SU-DHL-6 (cell line): Measurements from ENCODE around the gene RETN.

Source experiments
- EZH2phosphoT487 ChIP-seq: fragments of 200-600 bp; sonication (generic), shearing (Covaris generic); conservative IDR thresholded peaks from 2 replicates; pipeline ENCODE4 v1.6.1; 2018; ENCODE audit warnings: mild to moderate bottlenecking, antibody characterized with exemption, low read length, moderate library complexity, mixed read lengths
- TF ChIP-seq, protein P1 (sequence below): fragments of 200-600 bp; sonication (generic); IDR thresholded peaks from one replicate; pipeline ENCODE4 v1.5.1; 2017; ENCODE audit warnings: antibody characterized with exemption, mild to moderate bottlenecking, low read length, moderate library complexity; ENCODE audit not compliant: insufficient read depth, poor library complexity, severe bottlenecking

DNA sequence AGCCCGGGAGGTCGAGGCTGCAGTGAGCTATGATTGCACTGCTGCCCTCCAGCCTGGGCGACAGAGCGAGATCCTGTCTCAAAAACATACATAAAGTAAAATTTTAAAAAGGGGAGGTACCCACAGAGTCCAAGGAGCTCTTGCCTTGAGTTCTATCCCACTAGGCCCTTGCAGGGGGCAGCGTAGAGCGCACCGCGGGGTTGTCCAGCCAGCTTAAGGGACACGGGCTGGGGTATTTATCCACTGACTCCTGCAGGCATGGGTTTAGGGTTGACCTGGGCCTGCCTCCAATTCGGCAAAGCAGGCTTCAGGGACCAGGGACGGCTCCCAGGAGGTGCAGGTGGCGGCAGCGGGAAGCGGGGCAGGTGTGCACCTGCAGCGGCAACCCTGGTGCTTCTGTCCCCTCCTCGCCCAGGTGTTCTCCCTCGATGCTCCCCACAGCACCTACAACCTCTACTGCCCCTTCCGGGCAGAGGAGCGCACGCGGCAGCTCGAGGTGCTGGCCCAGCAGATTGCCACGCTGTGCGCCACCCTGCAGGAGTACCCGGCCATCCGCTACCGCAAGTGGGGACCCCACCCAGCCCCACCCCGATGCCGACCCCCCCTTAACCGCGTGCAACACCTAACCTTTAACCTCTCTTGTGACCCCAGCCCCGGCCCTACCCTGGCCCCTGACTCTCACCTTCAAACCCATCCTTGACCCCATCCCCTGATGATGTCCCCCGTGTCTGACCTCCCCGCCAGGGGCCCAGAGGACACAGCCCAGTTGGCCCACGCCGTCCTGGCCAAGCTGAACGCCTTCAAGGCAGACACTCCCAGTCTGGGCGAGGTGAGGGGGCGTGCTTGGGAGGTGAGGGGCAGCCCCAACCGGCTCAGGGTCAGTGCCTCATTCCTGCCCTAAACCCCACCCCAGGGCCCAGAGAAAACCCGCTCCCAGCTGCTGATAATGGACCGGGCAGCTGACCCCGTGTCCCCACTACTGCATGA is 27.3 kb upstream of the RETN start:
- TF ChIP-seq, protein P1, sequence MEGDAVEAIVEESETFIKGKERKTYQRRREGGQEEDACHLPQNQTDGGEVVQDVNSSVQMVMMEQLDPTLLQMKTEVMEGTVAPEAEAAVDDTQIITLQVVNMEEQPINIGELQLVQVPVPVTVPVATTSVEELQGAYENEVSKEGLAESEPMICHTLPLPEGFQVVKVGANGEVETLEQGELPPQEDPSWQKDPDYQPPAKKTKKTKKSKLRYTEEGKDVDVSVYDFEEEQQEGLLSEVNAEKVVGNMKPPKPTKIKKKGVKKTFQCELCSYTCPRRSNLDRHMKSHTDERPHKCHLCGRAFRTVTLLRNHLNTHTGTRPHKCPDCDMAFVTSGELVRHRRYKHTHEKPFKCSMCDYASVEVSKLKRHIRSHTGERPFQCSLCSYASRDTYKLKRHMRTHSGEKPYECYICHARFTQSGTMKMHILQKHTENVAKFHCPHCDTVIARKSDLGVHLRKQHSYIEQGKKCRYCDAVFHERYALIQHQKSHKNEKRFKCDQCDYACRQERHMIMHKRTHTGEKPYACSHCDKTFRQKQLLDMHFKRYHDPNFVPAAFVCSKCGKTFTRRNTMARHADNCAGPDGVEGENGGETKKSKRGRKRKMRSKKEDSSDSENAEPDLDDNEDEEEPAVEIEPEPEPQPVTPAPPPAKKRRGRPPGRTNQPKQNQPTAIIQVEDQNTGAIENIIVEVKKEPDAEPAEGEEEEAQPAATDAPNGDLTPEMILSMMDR = no peak
- TF ChIP-seq EZH2phosphoT487 = no peak
